ENCODE results near the gene CEBPG. TPM values are rescaled to one million over a fixed set of nuclear protein-coding genes. Genes with fewer than 3 reads are reported as not detected.

Gene CEBPG
- total and polyA plus RNA-seq, 9 of the 15 experiments (the other 6 are each of a cell fraction or from before 2014, with no cell fraction given): 9.5 to 34.9 (median 30.9) TPM

DNA sequence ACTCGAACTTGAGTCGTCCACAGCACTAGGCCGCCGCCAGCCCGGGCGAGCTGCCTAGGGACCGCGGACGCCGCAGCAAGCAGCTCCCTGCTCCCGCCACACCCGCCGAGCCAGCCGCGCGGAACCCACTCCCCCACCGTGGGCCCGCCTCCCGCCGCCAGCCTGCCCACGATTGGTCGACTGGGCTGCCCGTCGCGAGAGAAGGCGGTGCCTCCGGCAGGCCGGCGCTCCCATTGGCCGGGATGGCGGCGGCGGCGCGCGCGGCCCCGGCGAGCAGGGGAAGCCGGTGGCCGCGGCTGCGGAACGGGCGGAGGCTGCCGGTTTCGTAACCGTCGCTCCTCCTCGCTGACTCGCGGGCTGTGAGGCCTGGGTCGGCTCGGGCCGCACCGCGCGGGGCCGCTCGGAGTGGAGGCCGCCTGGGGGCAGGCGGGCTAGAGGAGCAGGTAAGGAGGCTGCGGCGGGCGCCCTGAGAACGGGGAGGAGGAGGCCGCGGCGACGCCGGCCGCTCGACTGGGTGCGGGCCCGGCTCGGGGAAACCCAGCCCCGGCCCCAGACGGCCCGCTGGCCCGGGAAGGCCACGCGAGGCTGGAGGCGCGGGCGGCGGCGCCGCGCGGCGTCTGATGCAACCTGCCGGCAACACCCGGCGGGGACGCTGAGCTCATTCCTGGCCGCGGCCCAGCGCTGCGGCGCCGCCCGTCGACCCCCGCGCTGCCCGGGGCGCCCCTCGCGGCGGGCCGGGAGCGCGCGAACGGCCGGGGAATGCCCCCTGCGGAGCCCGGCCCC, at the start of gene CEBPG (continued):
- TF ChIP-seq, protein P1, sequence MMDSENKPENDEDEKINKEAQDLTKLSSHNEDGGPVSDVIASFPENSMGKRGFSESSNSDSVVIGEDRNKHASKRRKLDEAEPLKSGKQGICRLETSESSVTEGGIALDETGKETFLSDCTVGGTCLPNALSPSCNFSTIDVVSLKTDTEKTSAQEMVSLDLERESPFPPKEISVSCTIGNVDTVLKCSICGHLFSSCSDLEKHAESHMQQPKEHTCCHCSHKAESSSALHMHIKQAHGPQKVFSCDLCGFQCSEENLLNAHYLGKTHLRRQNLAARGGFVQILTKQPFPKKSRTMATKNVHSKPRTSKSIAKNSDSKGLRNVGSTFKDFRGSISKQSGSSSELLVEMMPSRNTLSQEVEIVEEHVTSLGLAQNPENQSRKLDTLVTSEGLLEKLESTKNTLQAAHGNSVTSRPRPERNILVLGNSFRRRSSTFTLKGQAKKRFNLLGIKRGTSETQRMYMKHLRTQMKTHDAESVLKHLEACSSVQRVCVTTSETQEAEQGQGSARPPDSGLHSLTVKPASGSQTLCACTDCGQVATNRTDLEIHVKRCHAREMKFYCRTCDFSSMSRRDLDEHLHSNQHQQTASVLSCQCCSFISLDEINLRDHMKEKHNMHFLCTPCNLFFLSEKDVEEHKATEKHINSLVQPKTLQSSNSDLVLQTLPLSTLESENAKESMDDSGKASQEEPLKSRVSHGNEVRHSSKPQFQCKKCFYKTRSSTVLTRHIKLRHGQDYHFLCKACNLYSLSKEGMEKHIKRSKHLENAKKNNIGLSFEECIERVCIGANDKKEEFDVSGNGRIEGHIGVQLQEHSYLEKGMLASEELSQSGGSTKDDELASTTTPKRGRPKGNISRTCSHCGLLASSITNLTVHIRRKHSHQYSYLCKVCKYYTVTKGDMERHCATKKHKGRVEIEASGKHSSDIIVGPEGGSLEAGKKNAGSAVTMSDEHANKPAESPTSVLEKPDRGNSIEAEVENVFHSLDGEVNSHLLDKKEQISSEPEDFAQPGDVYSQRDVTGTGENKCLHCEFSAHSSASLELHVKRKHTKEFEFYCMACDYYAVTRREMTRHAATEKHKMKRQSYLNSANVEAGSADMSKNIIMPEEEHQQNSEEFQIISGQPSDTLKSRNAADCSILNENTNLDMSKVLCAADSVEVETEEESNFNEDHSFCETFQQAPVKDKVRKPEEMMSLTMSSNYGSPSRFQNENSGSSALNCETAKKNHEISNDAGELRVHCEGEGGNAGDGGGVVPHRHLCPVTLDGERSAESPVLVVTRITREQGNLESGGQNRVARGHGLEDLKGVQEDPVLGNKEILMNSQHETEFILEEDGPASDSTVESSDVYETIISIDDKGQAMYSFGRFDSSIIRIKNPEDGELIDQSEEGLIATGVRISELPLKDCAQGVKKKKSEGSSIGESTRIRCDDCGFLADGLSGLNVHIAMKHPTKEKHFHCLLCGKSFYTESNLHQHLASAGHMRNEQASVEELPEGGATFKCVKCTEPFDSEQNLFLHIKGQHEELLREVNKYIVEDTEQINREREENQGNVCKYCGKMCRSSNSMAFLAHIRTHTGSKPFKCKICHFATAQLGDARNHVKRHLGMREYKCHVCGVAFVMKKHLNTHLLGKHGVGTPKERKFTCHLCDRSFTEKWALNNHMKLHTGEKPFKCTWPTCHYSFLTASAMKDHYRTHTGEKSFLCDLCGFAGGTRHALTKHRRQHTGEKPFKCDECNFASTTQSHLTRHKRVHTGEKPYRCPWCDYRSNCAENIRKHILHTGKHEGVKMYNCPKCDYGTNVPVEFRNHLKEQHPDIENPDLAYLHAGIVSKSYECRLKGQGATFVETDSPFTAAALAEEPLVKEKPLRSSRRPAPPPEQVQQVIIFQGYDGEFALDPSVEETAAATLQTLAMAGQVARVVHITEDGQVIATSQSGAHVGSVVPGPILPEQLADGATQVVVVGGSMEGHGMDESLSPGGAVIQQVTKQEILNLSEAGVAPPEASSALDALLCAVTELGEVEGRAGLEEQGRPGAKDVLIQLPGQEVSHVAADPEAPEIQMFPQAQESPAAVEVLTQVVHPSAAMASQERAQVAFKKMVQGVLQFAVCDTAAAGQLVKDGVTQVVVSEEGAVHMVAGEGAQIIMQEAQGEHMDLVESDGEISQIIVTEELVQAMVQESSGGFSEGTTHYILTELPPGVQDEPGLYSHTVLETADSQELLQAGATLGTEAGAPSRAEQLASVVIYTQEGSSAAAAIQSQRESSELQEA (IDR thresholded peaks at IDR 0.05; ENCODE audit: low read depth): no peak
- TF ChIP-seq MCM7 (IDR thresholded peaks at IDR 0.05) (no peak), ZNF589 (CRISPR knock-in tag; IDR thresholded peaks at IDR 0.05; ENCODE audit: low read depth) (peak; percentile 73; the same call in 1 of the 2 replicates), ZNF780A (CRISPR knock-in tag; IDR thresholded peaks at IDR 0.05) (no peak), ZNF184 (CRISPR knock-in tag; IDR thresholded peaks at IDR 0.05) (no peak), GABPA (tag; conservative IDR thresholded peaks at IDR 0.05; ENCODE audit: low read depth) (peak; percentile 51), SIX5 (IDR thresholded peaks at IDR 0.05; ENCODE audit: borderline replicate concordance in 1 of 2, insufficient read depth in 1 of 2, low read depth in 1 of 2, low read length in 2 of 2) (no peak), NCOR1 (IDR thresholded peaks at IDR 0.05) (no peak), FOS (IDR thresholded peaks at IDR 0.05; ENCODE audit: extremely low read depth, insufficient read length) (peak; percentile 86), JUNB (CRISPR knock-in tag; conservative IDR thresholded peaks at IDR 0.05) (no peak), ZNF584 (CRISPR knock-in tag; IDR thresholded peaks at IDR 0.05; ENCODE audit: low read depth) (no peak), SOX6 (IDR thresholded peaks at IDR 0.05) (no peak)
- TF ChIP-seq, protein P2, sequence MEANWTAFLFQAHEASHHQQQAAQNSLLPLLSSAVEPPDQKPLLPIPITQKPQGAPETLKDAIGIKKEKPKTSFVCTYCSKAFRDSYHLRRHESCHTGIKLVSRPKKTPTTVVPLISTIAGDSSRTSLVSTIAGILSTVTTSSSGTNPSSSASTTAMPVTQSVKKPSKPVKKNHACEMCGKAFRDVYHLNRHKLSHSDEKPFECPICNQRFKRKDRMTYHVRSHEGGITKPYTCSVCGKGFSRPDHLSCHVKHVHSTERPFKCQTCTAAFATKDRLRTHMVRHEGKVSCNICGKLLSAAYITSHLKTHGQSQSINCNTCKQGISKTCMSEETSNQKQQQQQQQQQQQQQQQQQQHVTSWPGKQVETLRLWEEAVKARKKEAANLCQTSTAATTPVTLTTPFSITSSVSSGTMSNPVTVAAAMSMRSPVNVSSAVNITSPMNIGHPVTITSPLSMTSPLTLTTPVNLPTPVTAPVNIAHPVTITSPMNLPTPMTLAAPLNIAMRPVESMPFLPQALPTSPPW (CRISPR knock-in tag; IDR thresholded peaks at IDR 0.05): peak; percentile 66
- TF ChIP-seq, protein P3, sequence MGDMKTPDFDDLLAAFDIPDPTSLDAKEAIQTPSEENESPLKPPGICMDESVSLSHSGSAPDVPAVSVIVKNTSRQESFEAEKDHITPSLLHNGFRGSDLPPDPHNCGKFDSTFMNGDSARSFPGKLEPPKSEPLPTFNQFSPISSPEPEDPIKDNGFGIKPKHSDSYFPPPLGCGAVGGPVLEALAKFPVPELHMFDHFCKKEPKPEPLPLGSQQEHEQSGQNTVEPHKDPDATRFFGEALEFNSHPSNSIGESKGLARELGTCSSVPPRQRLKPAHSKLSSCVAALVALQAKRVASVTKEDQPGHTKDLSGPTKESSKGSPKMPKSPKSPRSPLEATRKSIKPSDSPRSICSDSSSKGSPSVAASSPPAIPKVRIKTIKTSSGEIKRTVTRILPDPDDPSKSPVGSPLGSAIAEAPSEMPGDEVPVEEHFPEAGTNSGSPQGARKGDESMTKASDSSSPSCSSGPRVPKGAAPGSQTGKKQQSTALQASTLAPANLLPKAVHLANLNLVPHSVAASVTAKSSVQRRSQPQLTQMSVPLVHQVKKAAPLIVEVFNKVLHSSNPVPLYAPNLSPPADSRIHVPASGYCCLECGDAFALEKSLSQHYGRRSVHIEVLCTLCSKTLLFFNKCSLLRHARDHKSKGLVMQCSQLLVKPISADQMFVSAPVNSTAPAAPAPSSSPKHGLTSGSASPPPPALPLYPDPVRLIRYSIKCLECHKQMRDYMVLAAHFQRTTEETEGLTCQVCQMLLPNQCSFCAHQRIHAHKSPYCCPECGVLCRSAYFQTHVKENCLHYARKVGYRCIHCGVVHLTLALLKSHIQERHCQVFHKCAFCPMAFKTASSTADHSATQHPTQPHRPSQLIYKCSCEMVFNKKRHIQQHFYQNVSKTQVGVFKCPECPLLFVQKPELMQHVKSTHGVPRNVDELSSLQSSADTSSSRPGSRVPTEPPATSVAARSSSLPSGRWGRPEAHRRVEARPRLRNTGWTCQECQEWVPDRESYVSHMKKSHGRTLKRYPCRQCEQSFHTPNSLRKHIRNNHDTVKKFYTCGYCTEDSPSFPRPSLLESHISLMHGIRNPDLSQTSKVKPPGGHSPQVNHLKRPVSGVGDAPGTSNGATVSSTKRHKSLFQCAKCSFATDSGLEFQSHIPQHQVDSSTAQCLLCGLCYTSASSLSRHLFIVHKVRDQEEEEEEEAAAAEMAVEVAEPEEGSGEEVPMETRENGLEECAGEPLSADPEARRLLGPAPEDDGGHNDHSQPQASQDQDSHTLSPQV (IDR thresholded peaks at IDR 0.05): no peak

All from K562 (cell line).